GM23248 (cell line): ENCODE data around the gene POLDIP2. TPM values are rescaled to one million over a fixed set of nuclear protein-coding genes. Genes with fewer than 3 reads are reported as not detected.

ENCODE experiments used
- DNase-seq: peaks from one replicate; pipeline ENCODE4 v3.0.0-alpha.2; 2015
- H2AFZ ChIP-seq: fragments of 200-600 bp; sonication (generic); 2 replicates; pipeline ENCODE4 v1.6.1; 2016; ENCODE audit warnings: antibody characterized with exemption
- H3F3A ChIP-seq: fragments of 200-600 bp; sonication (generic); 2 replicates; pipeline ENCODE4 v1.6.1; 2016; ENCODE audit warnings: mild to moderate bottlenecking, antibody characterized with exemption, mixed run types; ENCODE audit not compliant: insufficient read depth
- H3K27ac ChIP-seq: fragments of 200-600 bp; sonication (generic); 2 replicates; pipeline ENCODE4 v1.5.1; 2016; ENCODE audit warnings: mild to moderate bottlenecking
- H3K27me3 ChIP-seq: fragments of 200-600 bp; sonication (generic); replicated peaks from 2 replicates; pipeline ENCODE4 v1.6.1; 2016; ENCODE audit warnings: mild to moderate bottlenecking; ENCODE audit not compliant: insufficient read depth
- H3K36me3 ChIP-seq: fragments of 200-600 bp; sonication (generic); 2 replicates; pipeline ENCODE4 v1.6.1; 2016; ENCODE audit warnings: low read depth, mild to moderate bottlenecking
- H3K4me1 ChIP-seq: fragments of 200-600 bp; sonication (generic); 2 replicates; pipeline ENCODE4 v1.6.1; 2016; ENCODE audit warnings: mild to moderate bottlenecking; ENCODE audit not compliant: insufficient read depth
- H3K4me2 ChIP-seq: fragments of 200-600 bp; sonication (generic); one replicate; pipeline ENCODE4 v1.6.1; 2016; ENCODE audit warnings: mild to moderate bottlenecking; ENCODE audit not compliant: unreplicated experiment
- H3K4me3 ChIP-seq: fragments of 200-600 bp; sonication (generic); 2 replicates; pipeline ENCODE4 v1.5.1; 2016; ENCODE audit warnings: mild to moderate bottlenecking
- H3K79me2 ChIP-seq: fragments of 200-600 bp; sonication (generic); 2 replicates; pipeline ENCODE4 v1.6.1; 2016; ENCODE audit warnings: mild to moderate bottlenecking; ENCODE audit not compliant: insufficient read depth
- H3K9ac ChIP-seq: fragments of 200-600 bp; sonication (generic); 2 replicates; pipeline ENCODE4 v1.6.1; 2016; ENCODE audit warnings: mild to moderate bottlenecking
- H3K9me2 ChIP-seq: fragments of 200-600 bp; sonication (generic); 2 replicates; pipeline ENCODE4 v1.6.1; 2016; ENCODE audit warnings: mixed run types, mild to moderate bottlenecking, moderate library complexity; ENCODE audit not compliant: insufficient read depth
- H3K9me3 ChIP-seq: fragments of 200-600 bp; sonication (generic); one replicate; pipeline ENCODE4 v1.6.1; 2017; ENCODE audit warnings: low read depth
- H4K20me1 ChIP-seq: fragments of 200-600 bp; sonication (generic); 2 replicates; pipeline ENCODE4 v1.6.0; 2016; ENCODE audit not compliant: insufficient read depth
- EZH2 ChIP-seq: fragments of 200-600 bp; sonication (generic); IDR thresholded peaks from 2 replicates; pipeline ENCODE4 v1.6.1; 2018; ENCODE audit warnings: antibody characterized with exemption, mild to moderate bottlenecking; ENCODE audit not compliant: insufficient read depth, poor library complexity, severe bottlenecking
- EZH2phosphoT487 ChIP-seq: fragments of 200-600 bp; sonication (generic); IDR thresholded peaks from 2 replicates; pipeline ENCODE4 v1.6.1; 2018; ENCODE audit warnings: antibody characterized with exemption, moderate library complexity, mild to moderate bottlenecking, low read depth; ENCODE audit not compliant: insufficient read depth
- WGBS, 2 experiments: methylation state at CpG; one replicate each; pipeline ENCODE4 v1.1.6; 2015 to 2017; ENCODE audit warnings: low lambda C conversion rate in 2 of 2, low coverage in 1 of 2; ENCODE audit errors: missing lambda C conversion rate in 2 of 2; 5-methylcytosine and 5-hydroxymethylcytosine counted together
- in situ Hi-C: fragments of 300-500 bp; cut with MboI; formaldehyde crosslinking; loops from 2 replicates; pipeline ENCODE4 v1.15.0; 2020
- polyA plus RNA-seq: library from polyadenylated mRNA; unstranded; fragments of >200 nt; fragmentation: Nextera tagmentation; extraction: Ambion mirVana; gene quantifications from 2 replicates; pipeline ENCODE4 v1.2.1, GENCODE V29; 2016
- total RNA-seq: library from RNA; depleted of rRNA; stranded (reverse); fragments of >200 nt; shearing (Covaris generic); gene quantifications from 2 replicates; pipeline ENCODE4 v1.2.3, GENCODE V29; 2014

The POLDIP2 gene
- total and polyA plus RNA-seq, 2 experiments from 2014 or later: 92.7 to 105 TPM

- Histone ChIP-seq H3K4me2 (peak overlapping the region; percentile 100), H3K9ac (peak overlapping the region; percentile 97), H3K36me3 (no peaks in the 10 kb centered on the region; the same call in 1 of the 2 replicates), H3K4me3 (peak overlapping the region; percentile 86), H3K27ac (peak overlapping the region; percentile 97), H3K79me2 (peaks cover 91% of the 10 kb centered on the region), H3K27me3 (no peaks in the 10 kb centered on the region), H3K9me3 (no peaks in the 10 kb centered on the region), H3K9me2 (no peaks in the 10 kb centered on the region), H3F3A (peaks cover 21% of the 10 kb centered on the region), H3K4me1 (peaks cover 41% of the 10 kb centered on the region), H2AFZ (peak overlapping the region; percentile 77), H4K20me1 (no peaks in the 10 kb centered on the region; the same call in 1 of the 2 replicates)
- 1 to 2% methylated on average over 18 of the region's 18 CpGs for WGBS, 2 experiments
- DNase-seq: peak; percentile 81
- TF ChIP-seq EZH2 (no peak), EZH2phosphoT487 (no peak)
- in situ Hi-C loops: loop anchor here (5.0 kb wide), 1 partner anchor 87 kb away; no protein-coding TSS in a partner anchor
These were observed 22.6 kb downstream of the POLDIP2 start for GRCh38 chr17:28334666-28335200.

- Histone ChIP-seq H3K9ac (peak overlapping the region; percentile 97), H3K36me3 (peaks cover 3% of the 10 kb centered on the region; the same call in 1 of the 2 replicates), H3K4me1 (peaks cover 41% of the 10 kb centered on the region), H4K20me1 (no peaks in the 10 kb centered on the region; the same call in 1 of the 2 replicates), H3K9me3 (no peaks in the 10 kb centered on the region), H3F3A (peaks cover 22% of the 10 kb centered on the region), H3K27ac (peak overlapping the region; percentile 97), H2AFZ (no peak overlapping the region), H3K79me2 (peaks cover 87% of the 10 kb centered on the region), H3K4me2 (peak overlapping the region; percentile 100), H3K27me3 (no peaks in the 10 kb centered on the region), H3K4me3 (peak overlapping the region; percentile 86), H3K9me2 (no peaks in the 10 kb centered on the region)
- WGBS, 2 experiments: 21% methylated on average over 6 of the region's 6 CpGs
- in situ Hi-C loops: loop anchor here (5.0 kb wide), 1 partner anchor 87 kb away; no protein-coding TSS in a partner anchor
- TF ChIP-seq EZH2 (no peak), EZH2phosphoT487 (no peak)
- DNase-seq: peak; percentile 57
These were observed 23.2 kb downstream of the POLDIP2 start for GRCh38 chr17:28334171-28334570.

GRCh38 chr17:28333083-28333746 lies 24.1 kb downstream of the POLDIP2 start:
- H4K20me1 ChIP-seq: no peaks in the 10 kb centered on the region; the same call in 1 of the 2 replicates
- H3K9ac ChIP-seq: peak overlapping the region; percentile 97; the same call in 1 of the 2 replicates
- peaks cover 81% of the 10 kb centered on the region for H3K79me2 ChIP-seq
- in situ Hi-C loops: loop anchor here (5.0 kb wide), 1 partner anchor 86 kb away; no protein-coding TSS in a partner anchor
- peaks cover 11% of the 10 kb centered on the region; the same call in 1 of the 2 replicates for H3K36me3 ChIP-seq
- H3K27me3 ChIP-seq: no peaks in the 10 kb centered on the region
- no peak overlapping the region for H2AFZ ChIP-seq
- H3K9me2 ChIP-seq: no peaks in the 10 kb centered on the region
- peak; percentile 54 for DNase-seq
- peak overlapping the region; percentile 100 for H3K4me2 ChIP-seq
- TF ChIP-seq EZH2: no peak
- no peak for TF ChIP-seq EZH2phosphoT487
- H3K4me3 ChIP-seq: peak overlapping the region; percentile 86
- no peaks in the 10 kb centered on the region for H3K9me3 ChIP-seq
- H3F3A ChIP-seq: peaks cover 31% of the 10 kb centered on the region
- H3K27ac ChIP-seq: peak overlapping the region; percentile 97; the same call in 1 of the 2 replicates
- H3K4me1 ChIP-seq: peaks cover 38% of the 10 kb centered on the region
- WGBS, 2 experiments: 8 to 13% methylated on average over 1 of the region's 1 CpG

GRCh38 chr17:28331891-28332420 lies 25.4 kb downstream of the POLDIP2 start:
- H3K79me2 ChIP-seq: peaks cover 69% of the 10 kb centered on the region

More at GRCh38 chr17:28331891-28332420, 25.4 kb downstream of the POLDIP2 start:
- no peaks in the 10 kb centered on the region for H4K20me1 ChIP-seq
- H3K27me3 ChIP-seq: no peaks in the 10 kb centered on the region
- no peak overlapping the region for H3K4me2 ChIP-seq
- no peak for DNase-seq
- H3K27ac ChIP-seq: no peak overlapping the region
- H3K9me2 ChIP-seq: no peaks in the 10 kb centered on the region
- H3K4me1 ChIP-seq: peaks cover 26% of the 10 kb centered on the region
- H2AFZ ChIP-seq: no peak overlapping the region
- peaks cover 23% of the 10 kb centered on the region for H3F3A ChIP-seq
- no peaks in the 10 kb centered on the region for H3K9me3 ChIP-seq
- H3K4me3 ChIP-seq: no peak overlapping the region
- TF ChIP-seq EZH2 (no peak), EZH2phosphoT487 (no peak)
- in situ Hi-C loops: loop anchor here (5.0 kb wide), 1 partner anchor 85 kb away; no protein-coding TSS in a partner anchor
- 76 to 81% methylated on average over 6 of the region's 6 CpGs for WGBS, 2 experiments
- peaks cover 11% of the 10 kb centered on the region; the same call in 1 of the 2 replicates for H3K36me3 ChIP-seq
- no peak overlapping the region for H3K9ac ChIP-seq
